HG03565 (cell line): ENCODE results near the gene PTX4.
"Not testable (repeated sequence)": the region's sequence is repeated elsewhere in the genome, so short reads cannot be mapped to it uniquely, and the experiment has no call there.

Source experiments
- ATAC-seq: cut with Tn5 transposase; IDR thresholded peaks from one replicate; pipeline ENCODE4 v1.9.1; 2021; ENCODE audit warnings: mild to moderate bottlenecking, moderate library complexity; ENCODE audit not compliant: unreplicated experiment

PTX4 gene

DNA sequence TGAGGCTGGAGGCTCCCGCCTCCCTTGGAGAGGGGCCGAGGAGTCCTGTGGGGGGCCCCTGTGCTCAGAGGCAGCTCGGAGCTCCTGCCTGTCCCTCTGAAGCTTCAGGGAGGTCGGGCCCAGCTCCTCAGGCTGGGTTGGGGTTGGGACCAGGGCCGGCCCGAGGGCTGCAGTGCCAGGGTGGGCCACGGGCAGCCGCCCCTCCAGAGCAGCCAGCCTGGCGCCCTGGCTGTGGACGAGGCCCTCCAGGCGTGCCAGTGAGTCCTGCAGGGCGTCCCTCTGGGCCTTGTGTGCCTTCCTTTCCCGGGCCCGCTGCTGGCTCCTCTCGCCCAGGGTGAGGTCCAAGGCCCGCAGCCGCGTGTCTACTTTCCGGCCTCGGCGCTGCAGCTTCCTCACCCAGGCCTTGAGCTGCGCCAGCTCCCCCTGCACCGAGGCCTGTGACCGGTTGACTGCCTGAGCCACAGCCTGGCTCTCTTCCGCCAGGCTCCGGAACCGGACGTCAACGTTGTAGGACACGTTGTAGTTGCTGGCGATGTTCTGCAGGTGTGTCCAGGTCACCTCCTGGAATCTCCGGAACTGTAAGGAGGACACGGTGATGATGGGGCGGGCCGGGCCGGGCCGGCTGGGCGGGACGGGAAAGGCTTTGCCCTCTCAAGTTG lies 1.2 kb downstream of the PTX4 start:
- ATAC-seq, result no peak

DNA sequence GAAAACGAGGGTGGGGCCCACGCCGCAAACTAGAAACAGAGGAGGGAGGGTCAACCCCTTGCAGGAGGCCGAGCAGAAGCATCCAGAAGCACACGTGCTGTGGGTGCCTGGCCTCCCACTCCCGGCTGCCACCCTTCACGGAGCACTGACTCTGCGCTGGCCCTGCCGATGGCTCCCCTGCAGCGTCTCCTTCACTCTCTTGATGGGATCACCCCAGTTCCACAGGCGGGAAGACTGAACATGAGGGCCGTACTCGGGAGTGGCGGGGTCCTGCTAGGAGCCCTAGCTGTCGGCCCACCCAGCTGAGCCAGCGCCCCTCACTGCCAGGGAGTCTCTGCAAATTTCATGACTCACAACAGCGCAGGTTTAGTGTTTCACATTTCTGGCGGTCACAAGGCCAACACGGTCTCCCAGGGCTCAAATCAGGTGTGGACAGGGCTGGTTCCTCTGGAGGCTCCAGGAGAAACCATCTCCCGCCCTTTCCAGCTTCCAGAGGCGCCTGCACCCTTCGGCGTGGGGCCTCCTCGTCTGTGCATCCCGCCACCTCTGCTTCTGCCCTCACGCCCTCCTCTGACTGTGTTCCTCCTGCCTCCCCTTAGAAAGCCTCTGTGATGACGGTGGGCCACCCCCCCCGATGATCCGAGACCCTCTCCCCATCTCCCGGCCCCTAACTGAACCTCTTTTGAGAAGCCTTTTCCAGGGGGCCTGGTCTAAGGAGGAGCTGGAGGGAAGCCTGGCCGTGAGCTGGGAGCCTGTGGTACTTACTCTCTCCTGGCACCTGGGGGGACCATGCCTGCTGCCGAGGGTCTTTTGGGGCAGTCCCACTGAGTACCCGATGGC lies 2.0 kb downstream of the PTX4 start:
- no peak for ATAC-seq

DNA sequence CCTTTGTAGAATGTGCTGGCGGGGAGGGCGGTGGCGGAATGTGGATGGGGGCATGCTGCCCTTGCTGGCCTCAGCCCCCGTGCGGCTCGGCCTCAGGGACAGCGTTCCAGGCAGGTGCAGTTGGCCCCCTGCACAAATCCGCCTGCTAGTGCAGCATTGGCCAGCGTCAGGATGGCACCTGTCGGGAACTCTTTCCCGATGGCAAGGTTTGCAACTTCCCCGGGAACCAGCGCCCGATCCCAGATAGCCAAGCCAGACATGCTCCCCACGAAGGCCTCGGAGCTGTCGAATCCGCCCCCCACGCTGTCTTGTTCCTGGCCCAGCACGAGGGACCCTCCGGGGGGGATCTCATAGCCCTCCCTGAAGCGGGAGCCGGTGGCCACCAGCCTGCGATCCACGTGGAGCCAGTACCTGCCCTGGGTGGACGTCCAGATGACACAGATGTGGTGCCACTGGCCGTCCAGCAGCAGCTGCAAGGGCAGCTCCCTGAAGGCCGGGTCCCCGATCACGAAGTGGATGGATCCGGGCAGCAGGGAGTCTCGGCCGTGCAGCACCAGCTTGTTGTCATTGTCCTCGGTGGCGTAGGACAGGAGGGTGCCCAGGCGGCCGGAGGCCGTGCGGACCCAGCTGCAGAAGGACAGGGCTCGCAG lies 2.8 kb downstream of the PTX4 start:
- no peak for ATAC-seq

DNA sequence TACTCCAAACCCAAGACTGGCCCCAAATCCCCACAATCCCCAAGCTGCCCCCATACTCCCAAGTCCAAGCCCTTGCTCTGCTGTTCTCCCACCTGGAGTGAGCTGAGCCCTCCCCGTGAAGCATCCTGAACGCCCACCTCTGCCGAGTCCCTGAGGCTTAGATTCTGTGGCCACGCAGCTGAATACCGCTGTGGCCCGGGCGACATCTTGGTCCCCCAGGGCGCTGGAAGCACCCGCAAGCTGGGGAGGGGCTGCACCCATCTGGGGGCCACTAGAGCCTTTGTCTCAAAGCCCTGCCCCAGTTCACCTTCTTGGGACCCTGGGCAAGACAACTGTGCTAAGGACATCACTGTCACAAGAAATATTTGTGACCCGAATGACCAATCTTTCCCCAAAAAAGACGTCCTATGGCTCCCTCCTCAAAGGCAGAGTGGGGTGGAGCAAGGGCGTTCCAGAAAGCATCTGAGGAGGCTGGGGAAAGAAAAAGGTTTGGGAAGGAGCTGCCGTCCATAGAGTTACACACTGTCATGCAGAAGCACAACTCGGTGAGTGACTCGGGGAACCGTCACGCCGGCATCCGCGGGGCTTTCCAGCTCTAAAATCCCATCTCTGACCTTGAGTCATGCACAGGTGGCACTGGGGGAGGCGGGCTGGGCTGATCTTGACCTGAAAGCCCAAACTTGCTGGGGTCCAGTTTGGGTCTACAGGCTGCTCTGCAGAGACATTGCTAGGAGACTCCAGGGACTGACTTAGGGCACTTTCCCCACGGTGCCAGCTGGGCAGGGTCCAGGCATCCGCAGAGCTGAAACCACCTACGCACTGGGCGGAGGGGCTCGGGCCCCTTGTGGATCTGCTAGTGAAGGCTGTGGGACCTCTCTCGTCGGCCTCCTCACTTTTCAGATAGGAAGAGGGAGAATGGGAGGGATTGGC lies 6.6 kb downstream of the PTX4 start:
- ATAC-seq, result no peak

DNA sequence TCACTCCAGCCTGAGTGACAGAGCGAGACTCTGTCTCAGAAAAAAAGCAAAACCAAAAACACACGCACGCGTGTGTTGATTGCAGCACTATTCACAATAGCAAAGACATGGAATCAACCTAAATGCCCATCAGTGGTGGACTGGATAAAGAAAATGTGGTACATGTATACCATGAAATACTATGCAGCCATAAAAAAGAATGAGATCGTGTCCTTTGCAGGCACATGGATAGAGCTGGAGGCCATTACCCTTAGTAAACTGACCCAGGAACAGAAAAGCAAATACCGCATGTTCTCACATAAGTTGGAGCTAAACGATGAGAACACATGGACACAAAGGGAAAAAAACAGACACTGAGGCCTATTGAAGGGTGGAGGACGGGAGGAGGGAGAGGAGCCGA lies 9.8 kb downstream of the PTX4 start:
- not testable (repeated sequence) for ATAC-seq

DNA sequence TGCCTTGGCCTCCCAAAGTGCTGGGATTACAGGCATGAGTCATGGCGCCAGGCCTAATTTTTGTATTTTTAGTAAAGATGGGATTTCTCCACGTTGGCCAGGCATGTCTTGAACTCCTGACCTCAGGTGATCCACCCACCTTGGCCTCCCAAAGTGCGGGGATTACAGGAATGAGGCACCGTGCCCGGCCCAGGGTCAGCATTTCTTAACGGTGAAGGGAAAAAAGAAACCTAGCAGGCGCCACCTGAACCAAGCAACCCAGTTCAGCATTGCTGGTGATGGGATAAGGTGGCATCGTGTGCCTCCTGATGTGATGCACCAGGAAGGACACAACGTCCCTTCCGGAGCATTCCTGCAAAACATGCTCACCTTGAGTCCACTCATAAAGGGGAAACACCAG lies 11.7 kb downstream of the PTX4 start:
- no peak for ATAC-seq

DNA sequence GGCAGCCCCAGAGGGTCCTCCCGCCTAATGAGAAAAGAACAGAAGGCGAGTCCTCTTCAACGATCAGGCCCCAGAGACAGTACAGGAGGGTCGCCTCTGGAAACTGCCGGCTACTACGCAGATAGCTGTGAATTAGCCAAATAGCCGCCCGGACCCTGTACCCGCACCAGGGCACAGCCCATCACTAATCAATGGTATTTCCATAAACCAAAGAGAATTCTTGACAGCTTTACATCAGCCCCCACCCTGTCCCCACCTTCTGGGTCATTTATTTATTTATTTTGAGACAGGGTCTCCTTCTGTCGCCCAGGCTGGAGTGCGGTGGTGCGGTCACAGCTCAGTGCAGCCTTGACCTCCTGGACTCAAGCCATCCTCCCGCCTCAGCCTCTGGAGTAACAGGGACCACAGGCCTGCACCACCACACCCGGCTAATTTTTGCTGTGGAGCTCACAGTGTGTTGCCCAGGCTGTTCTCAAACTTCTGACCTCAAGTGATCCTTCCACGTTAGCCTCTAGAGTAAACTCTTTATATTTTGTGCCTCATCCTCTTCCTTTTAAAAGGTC lies 13.1 kb downstream of the PTX4 start:
- no peak for ATAC-seq

DNA sequence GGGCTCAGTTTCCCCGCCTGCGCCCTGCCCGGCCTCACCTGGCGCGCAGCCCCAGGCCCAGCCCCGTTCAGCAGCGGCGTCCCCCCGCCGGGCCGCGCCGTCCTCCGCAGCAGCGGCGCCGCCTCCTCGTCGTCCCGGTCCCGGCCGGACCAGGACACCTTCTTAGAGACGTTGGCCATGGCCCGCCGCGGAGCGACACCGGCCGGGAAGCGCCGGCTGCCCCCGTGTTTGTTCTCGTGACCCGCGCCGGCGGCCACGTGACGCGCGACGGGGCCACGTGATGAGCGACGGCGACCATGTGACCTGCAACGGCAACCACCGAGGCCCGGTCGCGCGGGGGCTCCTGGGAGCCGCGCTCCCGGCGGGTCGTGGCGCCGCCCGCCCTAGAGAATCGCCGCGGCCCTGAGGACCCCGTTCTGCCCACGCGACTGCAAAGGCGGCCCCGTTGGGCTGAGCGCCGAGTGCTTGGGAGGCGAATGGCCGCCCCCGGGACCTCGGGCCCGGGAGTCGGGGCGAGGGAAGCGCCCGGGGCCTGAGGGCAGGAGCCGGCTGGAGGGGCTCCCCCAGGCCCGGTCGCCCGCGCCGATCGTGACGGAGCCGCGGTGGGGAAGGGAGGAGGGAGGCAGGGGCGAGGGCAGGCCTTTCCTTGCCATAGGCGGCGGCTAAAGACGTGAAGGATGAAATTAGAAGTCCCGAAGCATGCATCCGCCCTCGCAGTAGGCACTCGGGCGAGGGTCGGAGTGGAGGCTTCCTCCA lies 13.8 kb downstream of the PTX4 start, which contains the start of gene CLCN7:
Gene CLCN7 (minus strand): TSS at position 233 of the 756 bp plus-strand sequence. CDS start 54 bp downstream, at position 179.
- ATAC-seq, result peak; percentile 80

DNA sequence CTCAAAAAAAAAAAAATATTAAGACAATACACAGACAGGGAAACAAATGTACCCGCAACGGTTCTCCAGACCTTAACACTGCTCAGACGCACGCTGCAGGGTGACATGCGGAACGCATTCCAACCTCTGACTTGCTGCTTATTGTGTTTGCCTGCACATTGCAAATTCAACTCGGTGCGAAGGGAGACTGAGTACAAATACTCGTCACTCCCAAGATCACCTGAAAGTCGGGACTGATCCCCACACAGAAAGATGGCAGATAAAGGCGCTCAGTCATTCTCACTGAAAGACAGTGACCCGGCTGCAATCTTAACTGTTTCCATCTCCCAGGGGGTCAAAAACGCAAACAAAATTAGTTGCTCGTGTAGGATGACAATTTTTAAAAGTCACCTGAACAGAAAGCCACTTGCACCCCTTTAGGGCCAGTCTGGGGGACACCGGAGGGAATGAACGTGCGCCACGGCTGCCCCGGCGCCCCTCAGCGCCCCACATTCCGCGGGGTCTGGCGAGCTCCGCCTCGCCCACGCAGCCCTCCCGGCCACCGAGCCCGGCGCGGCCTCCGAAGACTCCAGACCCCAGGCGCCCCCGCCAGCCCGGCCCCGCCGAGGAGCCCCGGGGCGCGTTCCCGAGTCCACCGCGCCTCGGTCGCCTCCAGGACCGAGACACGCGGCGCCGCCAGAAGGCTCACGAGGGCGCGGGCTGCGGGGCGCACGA lies 14.5 kb downstream of the PTX4 start:
- no peak for ATAC-seq

DNA sequence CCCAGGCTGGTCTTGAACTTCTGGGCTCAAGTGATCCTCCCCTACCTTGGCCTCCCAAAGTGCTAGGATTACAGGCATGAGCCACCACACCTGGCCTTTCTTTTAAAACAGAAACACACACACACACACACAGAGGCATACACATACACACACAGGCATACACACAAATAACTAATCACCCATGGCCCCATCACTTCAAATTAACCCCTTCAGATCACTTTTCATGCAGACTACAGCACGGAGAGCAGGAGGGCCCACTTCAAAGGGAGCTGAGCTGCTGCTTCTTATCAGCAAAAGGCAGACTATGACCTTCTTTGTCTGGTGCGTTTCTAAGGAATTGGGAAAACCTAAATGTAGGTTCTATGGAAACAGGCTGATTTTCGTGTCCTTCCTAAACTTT lies 15.8 kb downstream of the PTX4 start:
- ATAC-seq, result no peak

DNA sequence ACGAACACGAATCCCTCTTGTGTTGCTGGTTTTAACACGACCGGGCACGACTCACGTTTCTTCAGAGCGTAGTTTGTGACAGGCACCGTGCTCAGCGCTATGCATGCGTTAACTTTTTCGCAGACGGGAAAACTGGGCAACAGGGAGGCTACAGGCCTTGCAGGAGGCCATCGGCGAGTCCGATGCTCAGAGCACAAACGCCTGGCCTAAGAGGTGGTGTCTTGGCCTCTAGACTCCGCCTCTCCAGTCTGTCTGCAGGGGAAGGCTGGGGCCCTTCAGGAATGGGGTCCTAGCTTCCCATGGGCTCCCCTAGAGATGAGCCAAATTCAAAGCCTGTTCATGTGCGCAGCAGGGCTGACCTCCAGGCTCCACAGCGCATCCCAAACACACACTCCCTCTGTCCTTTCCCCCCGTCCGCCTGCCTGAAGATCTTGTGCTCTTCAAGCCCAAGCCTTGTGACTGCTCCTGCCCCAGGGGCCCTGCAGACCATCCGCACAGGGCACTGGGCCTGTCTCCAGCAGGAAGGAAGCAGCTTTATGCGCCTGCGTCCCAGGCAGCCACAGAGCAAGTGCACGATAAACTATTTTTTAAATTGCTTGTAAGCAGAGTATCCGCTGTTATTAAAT lies 17.1 kb downstream of the PTX4 start:
- no peak for ATAC-seq

DNA sequence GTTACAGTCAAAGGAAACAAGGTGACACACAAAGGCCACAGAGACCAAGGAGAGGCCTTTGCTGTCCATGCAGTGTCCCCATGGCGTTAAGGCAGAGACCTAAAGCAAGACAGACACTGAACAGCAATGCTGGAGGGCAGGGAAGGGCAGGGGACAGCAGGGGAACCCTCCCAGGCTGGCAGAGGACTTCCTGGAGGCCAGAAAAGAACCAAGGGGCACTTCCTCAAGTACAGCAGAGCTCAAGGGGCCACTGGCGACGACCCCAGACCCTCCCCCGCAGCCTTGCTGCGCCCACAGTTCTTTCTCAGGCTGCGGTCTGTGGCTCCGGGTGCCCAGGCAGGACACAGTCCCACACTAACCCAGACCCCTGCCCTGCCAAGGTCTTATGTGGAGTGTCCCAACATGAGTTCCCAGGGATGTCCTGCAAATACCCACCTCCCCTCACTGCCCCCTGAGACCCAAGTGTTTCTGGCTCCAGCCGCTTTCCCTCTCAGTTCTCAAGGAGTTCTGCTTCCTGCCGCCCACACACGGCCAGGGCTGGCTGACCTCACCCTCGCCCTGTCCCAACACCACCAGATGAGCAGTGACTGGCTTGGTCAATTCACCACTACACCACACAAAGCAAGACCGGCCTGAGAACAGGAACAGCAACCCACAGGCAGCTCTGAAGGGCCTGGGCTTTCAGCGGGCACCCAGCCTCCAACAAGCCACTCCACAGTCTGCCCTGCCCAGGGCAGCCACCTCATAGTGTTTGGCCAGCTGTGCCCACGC lies 18.1 kb downstream of the PTX4 start:
- no peak for ATAC-seq

DNA sequence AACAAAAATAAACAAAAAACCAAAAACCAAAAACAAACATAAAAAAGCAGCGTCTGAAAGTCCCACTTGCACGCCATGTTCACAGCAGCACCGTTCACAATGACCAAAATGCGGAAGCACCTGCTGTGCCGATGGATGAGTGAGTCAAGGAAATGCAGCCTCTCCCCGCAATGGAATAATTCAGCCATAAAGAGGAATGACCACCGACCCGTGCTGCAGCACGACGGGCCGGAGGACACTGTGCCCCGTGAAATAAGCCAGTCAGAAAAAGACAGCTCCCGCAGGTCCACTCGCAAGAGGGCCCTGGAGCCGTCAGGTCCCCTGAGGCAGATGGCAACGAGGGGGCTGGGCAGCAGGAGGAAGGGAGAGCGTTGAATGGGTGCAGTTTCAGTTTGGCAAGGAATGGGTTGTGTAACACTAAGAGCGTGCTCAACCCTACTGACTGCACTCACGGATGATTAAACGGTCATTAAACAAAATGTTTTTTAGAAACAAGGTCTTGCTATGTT lies 19.0 kb downstream of the PTX4 start:
- no peak for ATAC-seq

DNA sequence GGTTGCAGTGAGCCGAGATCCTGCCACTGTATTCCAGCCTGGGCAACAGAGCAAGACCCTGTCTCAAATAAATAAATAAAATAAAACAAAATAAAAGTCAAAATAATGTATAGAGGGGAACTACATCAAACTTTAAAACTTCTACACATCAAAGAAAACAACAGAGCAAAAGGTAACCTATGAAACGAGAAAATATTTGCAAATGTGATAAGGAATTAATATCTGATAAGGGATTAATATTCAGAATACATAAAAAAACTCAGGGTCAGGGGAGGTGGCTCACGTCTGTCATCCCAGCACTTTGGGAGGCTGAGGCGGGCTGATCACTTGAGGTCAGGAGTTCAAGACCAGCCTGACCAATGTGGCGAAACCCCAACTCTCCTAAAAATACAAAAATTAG lies 19.6 kb downstream of the PTX4 start:
- not testable (repeated sequence) for ATAC-seq

DNA sequence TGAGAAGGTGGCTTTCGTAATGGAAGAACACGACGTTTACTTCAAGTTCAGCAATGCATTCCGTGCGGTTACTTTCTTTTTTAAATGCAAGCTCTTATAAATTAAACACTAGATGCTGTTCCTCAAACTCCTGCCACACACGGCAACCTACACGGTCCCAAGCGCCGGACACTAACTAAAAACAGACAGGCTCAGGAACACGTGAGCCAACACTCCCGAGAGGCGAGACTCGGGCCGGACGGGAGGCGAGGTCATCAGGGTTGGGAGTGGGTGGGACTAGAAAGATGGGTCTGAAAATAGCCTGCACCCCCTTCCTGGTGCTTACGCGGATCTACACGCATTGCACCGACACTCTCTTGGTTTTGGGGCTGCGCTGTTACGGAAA lies 20.3 kb downstream of the PTX4 start:
- ATAC-seq, result no peak

DNA sequence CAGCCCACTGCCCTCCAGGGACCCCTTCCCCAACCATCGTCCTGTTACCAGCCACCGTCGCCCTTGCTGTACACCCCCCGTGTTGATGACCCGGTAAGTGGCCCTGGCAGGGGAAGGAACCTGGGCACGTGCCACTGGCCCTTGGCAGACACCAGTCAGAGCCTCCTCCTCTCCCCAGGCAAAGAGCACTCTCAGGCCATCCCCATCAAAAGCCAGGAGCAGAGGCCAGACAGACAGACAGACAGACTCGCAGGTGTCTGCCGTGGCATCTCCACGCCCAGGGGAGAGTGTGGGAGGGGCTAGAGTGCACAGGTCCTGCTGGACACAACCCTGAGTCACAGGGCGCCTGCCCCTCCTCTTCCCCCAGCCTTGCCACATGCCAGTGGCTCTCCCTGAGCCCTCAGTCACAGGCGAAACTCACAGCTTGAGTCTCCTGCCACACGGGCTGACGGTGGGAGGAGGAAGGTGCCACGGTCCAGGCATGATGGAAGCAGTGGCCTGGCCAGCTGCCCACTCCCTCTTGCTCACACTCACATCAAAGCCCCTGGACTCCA lies 21.7 kb downstream of the PTX4 start:
- no peak for ATAC-seq

DNA sequence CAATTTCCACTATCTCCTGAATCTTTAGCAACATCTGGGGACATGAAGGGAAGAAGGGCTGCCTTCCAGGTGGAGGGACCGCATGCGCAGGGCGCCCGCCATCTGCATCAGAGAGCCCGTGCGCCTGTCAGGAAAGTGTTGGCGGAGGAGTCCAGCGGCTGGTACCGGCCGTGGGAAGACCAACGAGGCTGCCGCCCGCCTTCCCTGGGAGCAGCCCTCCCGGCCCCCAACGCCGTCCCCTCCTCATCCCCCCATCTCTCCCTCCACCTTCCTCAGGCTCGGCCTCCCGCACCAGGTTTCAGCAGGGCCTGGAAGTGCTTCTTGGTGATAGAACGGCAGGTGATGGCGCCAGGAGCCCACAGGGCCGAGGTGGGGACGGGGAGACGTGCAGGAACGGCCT lies 22.7 kb downstream of the PTX4 start:
- no peak for ATAC-seq

DNA sequence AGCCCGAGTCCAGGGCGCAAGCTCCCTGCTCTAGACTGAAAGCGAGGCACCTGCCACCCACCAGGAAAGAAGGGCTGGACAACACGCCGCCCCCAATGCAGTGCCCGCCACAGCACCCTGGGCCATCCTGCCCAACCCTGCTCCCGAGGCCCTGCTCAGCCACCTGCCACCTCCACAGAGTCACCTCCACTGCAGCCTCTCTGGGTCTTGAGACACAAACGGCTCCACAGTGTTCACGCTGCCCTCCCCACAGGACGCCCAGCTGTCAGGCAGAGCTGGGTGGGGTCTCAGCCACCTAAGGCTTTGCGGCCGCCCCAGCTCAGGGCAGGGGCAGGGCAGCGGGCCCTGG lies 23.2 kb downstream of the PTX4 start:
- no peak for ATAC-seq
